BE2C (cell line): ENCODE measurements around the gene NXT1.

Experiments used
- DNase-seq: peaks from one replicate; pipeline ENCODE4 v3.0.0-alpha.2; 2020
- H3K27me3 ChIP-seq: fragments of 250-450 bp; sonication (Bioruptor Pico); 2 replicates; pipeline ENCODE4 v1.5.1; 2020; ENCODE audit warnings: mild to moderate bottlenecking
- H3K36me3 ChIP-seq: fragments of 250-450 bp; sonication (Bioruptor Pico); 2 replicates; pipeline ENCODE4 v1.5.1; 2020; ENCODE audit warnings: mild to moderate bottlenecking
- H3K4me1 ChIP-seq: fragments of 250-450 bp; sonication (Bioruptor Pico); 2 replicates; pipeline ENCODE4 v1.5.1; 2020
- H3K4me3 ChIP-seq: 2 replicates; pipeline ENCODE4 v1.5.1; 2011; ENCODE audit warnings: low read depth, low read length
- H3K9me3 ChIP-seq: fragments of 250-450 bp; sonication (Bioruptor Pico); 2 replicates; pipeline ENCODE4 v1.5.1; 2020
- TF ChIP-seq, protein P1 (sequence below): IDR thresholded peaks from 2 replicates; pipeline ENCODE4 v1.5.1; 2012; ENCODE audit warnings: mild to moderate bottlenecking, low read depth, low read length

NXT1 gene

DNA sequence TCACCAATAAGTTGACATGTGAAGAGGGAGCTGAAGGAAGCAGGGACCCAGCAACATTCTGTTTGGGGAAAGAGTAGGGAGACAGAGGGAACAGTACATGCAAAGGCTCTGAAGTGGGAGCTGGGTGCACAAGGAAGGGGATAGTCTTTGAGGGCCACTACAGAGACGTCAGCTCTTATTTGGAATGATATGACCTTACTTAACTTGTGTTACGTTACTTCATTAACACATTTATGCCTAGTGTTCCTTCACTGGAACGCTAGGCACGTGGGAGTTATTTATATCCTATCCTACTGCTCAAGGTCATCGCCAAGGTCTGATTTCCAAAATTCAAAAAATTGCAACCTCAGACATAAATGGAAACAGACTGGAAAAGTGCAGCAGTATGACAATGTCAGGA, 50.5 kb downstream of the NXT1 start:
- TF ChIP-seq, protein P1, sequence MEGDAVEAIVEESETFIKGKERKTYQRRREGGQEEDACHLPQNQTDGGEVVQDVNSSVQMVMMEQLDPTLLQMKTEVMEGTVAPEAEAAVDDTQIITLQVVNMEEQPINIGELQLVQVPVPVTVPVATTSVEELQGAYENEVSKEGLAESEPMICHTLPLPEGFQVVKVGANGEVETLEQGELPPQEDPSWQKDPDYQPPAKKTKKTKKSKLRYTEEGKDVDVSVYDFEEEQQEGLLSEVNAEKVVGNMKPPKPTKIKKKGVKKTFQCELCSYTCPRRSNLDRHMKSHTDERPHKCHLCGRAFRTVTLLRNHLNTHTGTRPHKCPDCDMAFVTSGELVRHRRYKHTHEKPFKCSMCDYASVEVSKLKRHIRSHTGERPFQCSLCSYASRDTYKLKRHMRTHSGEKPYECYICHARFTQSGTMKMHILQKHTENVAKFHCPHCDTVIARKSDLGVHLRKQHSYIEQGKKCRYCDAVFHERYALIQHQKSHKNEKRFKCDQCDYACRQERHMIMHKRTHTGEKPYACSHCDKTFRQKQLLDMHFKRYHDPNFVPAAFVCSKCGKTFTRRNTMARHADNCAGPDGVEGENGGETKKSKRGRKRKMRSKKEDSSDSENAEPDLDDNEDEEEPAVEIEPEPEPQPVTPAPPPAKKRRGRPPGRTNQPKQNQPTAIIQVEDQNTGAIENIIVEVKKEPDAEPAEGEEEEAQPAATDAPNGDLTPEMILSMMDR, result no peak
- Histone ChIP-seq H3K36me3 (no peaks in the 10 kb centered on the region; the same call in 1 of the 2 replicates), H3K27me3 (no peaks in the 10 kb centered on the region), H3K4me3 (no peak overlapping the region), H3K9me3 (no peaks in the 10 kb centered on the region), H3K4me1 (no peaks in the 10 kb centered on the region)
- DNase-seq, result no peak

DNA sequence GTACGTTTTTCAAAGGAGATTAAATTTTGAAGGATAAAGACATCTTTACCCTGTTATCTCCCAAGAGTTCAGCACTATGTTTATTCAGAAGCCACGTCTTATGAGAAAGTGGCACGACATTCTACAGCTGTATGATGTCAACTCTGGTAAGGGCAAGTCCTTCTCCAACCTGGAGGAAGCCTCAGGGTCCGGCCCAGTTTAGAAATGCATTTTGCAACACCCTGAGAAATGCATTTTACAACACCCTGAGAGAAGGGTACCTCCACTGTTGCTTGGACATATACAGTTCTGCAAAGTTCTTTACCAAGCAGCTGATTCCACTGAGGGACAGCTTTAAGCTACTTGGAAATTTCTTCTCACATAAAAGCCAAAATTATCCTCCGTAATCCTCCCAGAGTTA, 53.2 kb downstream of the NXT1 start:
- Histone ChIP-seq H3K4me1 (no peaks in the 10 kb centered on the region), H3K9me3 (no peaks in the 10 kb centered on the region), H3K27me3 (no peaks in the 10 kb centered on the region), H3K36me3 (no peaks in the 10 kb centered on the region; the same call in 1 of the 2 replicates), H3K4me3 (no peak overlapping the region)
- no peak for DNase-seq
- TF ChIP-seq, protein P1, result no peak

DNA sequence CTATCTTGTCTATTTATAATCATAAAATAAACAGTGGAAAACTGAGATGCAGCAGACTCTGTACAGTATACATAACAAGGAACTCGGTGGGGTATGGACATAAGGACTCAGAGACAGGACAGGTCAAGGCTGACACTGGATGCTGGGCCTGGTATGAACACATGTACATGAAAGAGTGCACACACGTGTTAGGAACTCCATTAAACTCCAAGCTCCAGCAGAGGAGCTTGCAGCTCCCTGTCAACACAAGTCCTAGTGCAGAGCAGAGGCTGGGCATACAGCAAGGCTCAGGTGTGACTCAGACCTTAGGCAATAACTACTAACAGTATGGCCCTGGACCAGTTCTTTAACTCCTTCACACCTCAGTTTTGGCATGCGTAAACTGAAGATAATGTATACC, 53.6 kb downstream of the NXT1 start:
- no peak for DNase-seq
- Histone ChIP-seq H3K27me3 (no peaks in the 10 kb centered on the region), H3K4me3 (no peak overlapping the region), H3K9me3 (no peaks in the 10 kb centered on the region), H3K36me3 (no peaks in the 10 kb centered on the region; the same call in 1 of the 2 replicates), H3K4me1 (no peaks in the 10 kb centered on the region)
- TF ChIP-seq, protein P1, result no peak
